Left lung (tissue), 10 donors: Measurements from ENCODE around the gene LIF. TPM values are rescaled to one million over a fixed set of nuclear protein-coding genes. Genes with fewer than 3 reads are reported as not detected.

Experiments used
- ATAC-seq: fragments of 200-7000 bp; cut with Tn5 transposase; one replicate; pipeline ENCODE4 v1.9.1; 2020; ENCODE audit warnings: moderate library complexity
- DNase-seq, 4 donors: peaks; one replicate each; pipeline ENCODE4 v3.0.0-alpha.2; 2013 to 2020
- H3K27ac ChIP-seq, 2 donors: fragments of 200-600 bp; sonication (generic) in 1 of 2; one replicate each; pipeline versions ENCODE4 v1.5.0 to v1.8.0; 2020 to 2021
- H3K27me3 ChIP-seq, 2 donors: fragments of 200-600 bp; sonication (generic) in 1 of 2; one replicate each; pipeline versions ENCODE4 v1.5.0 to v1.8.0; 2020 to 2021
- H3K36me3 ChIP-seq, 2 donors: fragments of 200-600 bp; sonication (generic) in 1 of 2; one replicate each; pipeline versions ENCODE4 v1.5.0 to v1.8.0; 2020 to 2021
- H3K4me1 ChIP-seq, 2 donors: fragments of 200-600 bp; one replicate each; pipeline ENCODE4 v1.8.0; 2021
- H3K4me3 ChIP-seq, 2 donors: fragments of 200-600 bp; sonication (generic) in 1 of 2; one replicate each; pipeline versions ENCODE4 v1.5.0 to v1.8.0; 2020 to 2021; ENCODE audit warnings: mild to moderate bottlenecking in 1 of 2
- H3K9me3 ChIP-seq, 2 donors: fragments of 200-600 bp; sonication (generic) in 1 of 2; one replicate each; pipeline versions ENCODE4 v1.5.0 to v1.8.0; 2020 to 2021
- CTCF ChIP-seq, 2 donors: fragments of 200-600 bp; sonication (generic) in 1 of 2; IDR thresholded peaks; one replicate each; pipeline versions ENCODE4 v1.5.0 to v1.8.0; 2021; ENCODE audit warnings: antibody characterized with exemption in 2 of 2
- intact Hi-C, 2 donors: fragments of 100-400 bp; cut with DNase I; formaldehyde crosslinking; loops; one replicate each; pipeline versions ENCODE4 v1.11.2 to v1.14.2; 2022
- polyA plus RNA-seq, 6 donors: library from polyadenylated mRNA; unstranded; fragments of 120-200 nt; gene quantifications; one replicate each; pipeline ENCODE4 v1.2.1, GENCODE V29; 2013; ENCODE audit not compliant: insufficient read length in 6 of 6
- total RNA-seq, 2 donors: library from RNA; stranded (reverse); fragmentation: NEBNext Ultra II Directional; extraction: Animal tissue kit (Norgen Biotek cat#: 25700); gene quantifications; one replicate each; pipeline ENCODE4 v1.2.1, GENCODE V29; 2021
- donor health status: DM: no; HTN: yes; CAD: no.
- donor health status: DM: no; HTN: no; CAD: no.

LIF gene
- total and polyA plus RNA-seq, 8 donors = 1.4 to 10.7 (median 2.5) TPM

GRCh38 chr22:30223303-30223702 is 23.3 kb downstream of the LIF start:
- intact Hi-C loops = no loop called here
- Histone ChIP-seq H3K4me1 (peaks cover 0 to 21% of the 10 kb centered on the region in 2 donors), H3K27me3 (peaks cover 0 to 36% of the 10 kb centered on the region in 2 donors), H3K4me3 (no peak overlapping the region), H3K9me3 (no peaks in the 10 kb centered on the region), H3K36me3 (no peaks in the 10 kb centered on the region), H3K27ac (no peak overlapping the region)
- no peak for TF ChIP-seq CTCF (IDR thresholded peaks at IDR 0.05)
- DNase-seq (no peak), ATAC-seq (no peak)

GRCh38 chr22:30222321-30222720 is 24.2 kb downstream of the LIF start:
- no peak overlapping the region for H3K4me3 ChIP-seq
- peaks cover 0 to 21% of the 10 kb centered on the region in 2 donors for H3K4me1 ChIP-seq
- TF ChIP-seq CTCF (IDR thresholded peaks at IDR 0.05) = no peak
- no peak for ATAC-seq
- intact Hi-C loops = no loop called here
- no peak overlapping the region for H3K27ac ChIP-seq
- DNase-seq = no peak
- H3K27me3 ChIP-seq = peaks cover 0 to 36% of the 10 kb centered on the region in 2 donors
- no peaks in the 10 kb centered on the region for H3K36me3 ChIP-seq
- H3K9me3 ChIP-seq = no peaks in the 10 kb centered on the region

GRCh38 chr22:30221121-30221992 is 25.2 kb downstream of the LIF start:
- Histone ChIP-seq H3K9me3 (no peaks in the 10 kb centered on the region), H3K4me1 (peaks cover 0 to 21% of the 10 kb centered on the region in 2 donors), H3K36me3 (no peaks in the 10 kb centered on the region), H3K27ac (peak overlapping the region in 1 of 2 donors; percentile 57), H3K27me3 (peaks cover 0 to 36% of the 10 kb centered on the region in 2 donors), H3K4me3 (no peak overlapping the region)
- intact Hi-C loops = no loop called here
- TF ChIP-seq CTCF (IDR thresholded peaks at IDR 0.05) = no peak
- ATAC-seq = peak; percentile 14
- no peak for DNase-seq

- no peak for TF ChIP-seq CTCF (IDR thresholded peaks at IDR 0.05)
- no peak for DNase-seq
- Histone ChIP-seq H3K4me1 (peaks cover 0 to 21% of the 10 kb centered on the region in 2 donors), H3K27ac (peak overlapping the region in 1 of 2 donors; percentile 57), H3K9me3 (no peaks in the 10 kb centered on the region), H3K27me3 (peaks cover 0 to 36% of the 10 kb centered on the region in 2 donors), H3K4me3 (no peak overlapping the region), H3K36me3 (no peaks in the 10 kb centered on the region)
- no peak for ATAC-seq
- intact Hi-C loops = no loop called here
Observed at GRCh38 chr22:30220338-30221012, 26.1 kb downstream of the LIF start.

GRCh38 chr22:30219668-30220278 is 26.8 kb downstream of the LIF start:
- ATAC-seq = no peak
- Histone ChIP-seq H3K4me3 (no peak overlapping the region), H3K4me1 (peaks cover 0 to 21% of the 10 kb centered on the region in 2 donors), H3K27ac (no peak overlapping the region), H3K36me3 (no peaks in the 10 kb centered on the region), H3K9me3 (no peaks in the 10 kb centered on the region), H3K27me3 (peaks cover 0 to 36% of the 10 kb centered on the region in 2 donors)
- DNase-seq = no peak
- intact Hi-C loops = no loop called here
- no peak for TF ChIP-seq CTCF (IDR thresholded peaks at IDR 0.05)
